Measurements from ENCODE around the gene HTT. TPM values are rescaled to one million over a fixed set of nuclear protein-coding genes. Genes with fewer than 3 reads are reported as not detected.

Gene HTT
- total and polyA plus RNA-seq, 5 donors from 2014 or later, result 4.8 to 101 (median 6.4) TPM

GRCh38 chr4:3192827-3193226, 118.3 kb downstream of the HTT start:
- peaks cover 50% of the 10 kb centered on the region for H3K4me1 ChIP-seq (ENCODE audit: control insufficient read depth, insufficient read depth, low read length, poor library complexity, severe bottlenecking)
- Mint-ChIP-seq H3K4me3 (no peak overlapping the region), H3K36me3 (peaks cover 30% of the 10 kb centered on the region), H3K9me3 (no peaks in the 10 kb centered on the region), H3K27me3 (no peaks in the 10 kb centered on the region), H3K27ac (no peak overlapping the region), H3K4me1 (peaks cover 19 to 62% (median 47%) of the 10 kb centered on the region in 4 donors)
- H3K27ac ChIP-seq (ENCODE audit: insufficient read depth, low read length, poor library complexity, severe bottlenecking), result no peak overlapping the region
- no peak for ATAC-seq (ENCODE audit: low read depth in 2 of 2)
- H3K9me3 ChIP-seq (ENCODE audit: control insufficient read depth in 2 of 2, low read length in 2 of 2), result no peaks in the 10 kb centered on the region
- H3K36me3 ChIP-seq (ENCODE audit: control insufficient read depth, insufficient read depth, low read length), result peaks cover 28% of the 10 kb centered on the region
- H3K4me3 ChIP-seq (ENCODE audit: low read depth, low read length), result no peak overlapping the region
- no peak for DNase-seq
- H3K27me3 ChIP-seq (ENCODE audit: control insufficient read depth, insufficient read depth, low read length), result no peaks in the 10 kb centered on the region

- H3K27ac ChIP-seq (ENCODE audit: insufficient read depth, low read length, poor library complexity, severe bottlenecking), result no peak overlapping the region
- no peaks in the 10 kb centered on the region for H3K9me3 Mint-ChIP-seq
- H3K4me1 Mint-ChIP-seq, result peaks cover 19 to 70% (median 47%) of the 10 kb centered on the region in 4 donors
- H3K4me3 ChIP-seq (ENCODE audit: low read depth, low read length), result peak overlapping the region; percentile 42
- ATAC-seq (ENCODE audit: low read depth in 2 of 2) (no peak), DNase-seq (peak in 2 of 3 donors; percentile 63 to 71)
- H3K36me3 ChIP-seq (ENCODE audit: control insufficient read depth, insufficient read depth, low read length), result peaks cover 20% of the 10 kb centered on the region
- H3K27me3 Mint-ChIP-seq, result no peaks in the 10 kb centered on the region
- peak overlapping the region; percentile 0 to 27 (median 4) for H3K4me3 Mint-ChIP-seq
- no peaks in the 10 kb centered on the region for H3K9me3 ChIP-seq (ENCODE audit: control insufficient read depth in 2 of 2, low read length in 2 of 2)
- peak overlapping the region; percentile 64 to 90 (median 77) for H3K27ac Mint-ChIP-seq
- H3K36me3 Mint-ChIP-seq, result peaks cover 24% of the 10 kb centered on the region
- peaks cover 52% of the 10 kb centered on the region for H3K4me1 ChIP-seq (ENCODE audit: control insufficient read depth, insufficient read depth, low read length, poor library complexity, severe bottlenecking)
- H3K27me3 ChIP-seq (ENCODE audit: control insufficient read depth, insufficient read depth, low read length), result no peaks in the 10 kb centered on the region
Measured at GRCh38 chr4:3193531-3194203, 119.2 kb downstream of the HTT start.

GRCh38 chr4:3196670-3197359, 122.3 kb downstream of the HTT start:
- Histone ChIP-seq H3K27ac (ENCODE audit: insufficient read depth, low read length, poor library complexity, severe bottlenecking) (peak overlapping the region; percentile 67), H3K36me3 (ENCODE audit: control insufficient read depth, insufficient read depth, low read length) (peaks cover 4% of the 10 kb centered on the region), H3K9me3 (ENCODE audit: control insufficient read depth in 2 of 2, low read length in 2 of 2) (no peaks in the 10 kb centered on the region), H3K4me3 (ENCODE audit: low read depth, low read length) (peak overlapping the region; percentile 65), H3K27me3 (ENCODE audit: control insufficient read depth, insufficient read depth, low read length) (no peaks in the 10 kb centered on the region), H3K4me1 (ENCODE audit: control insufficient read depth, insufficient read depth, low read length, poor library complexity, severe bottlenecking) (peaks cover 76% of the 10 kb centered on the region)
- ATAC-seq (ENCODE audit: low read depth in 2 of 2), result peak; percentile 73 to 83
- peaks cover 23% of the 10 kb centered on the region for H3K36me3 Mint-ChIP-seq
- peaks cover 22 to 89% (median 53%) of the 10 kb centered on the region in 4 donors for H3K4me1 Mint-ChIP-seq
- H3K4me3 Mint-ChIP-seq, result peak overlapping the region; percentile 7 to 76 (median 70)
- peak in 2 of 3 donors; percentile 49 to 80 for DNase-seq
- peak overlapping the region; percentile 90 to 99 (median 96) for H3K27ac Mint-ChIP-seq
- no peaks in the 10 kb centered on the region for H3K27me3 Mint-ChIP-seq
- H3K9me3 Mint-ChIP-seq, result no peaks in the 10 kb centered on the region

DNA sequence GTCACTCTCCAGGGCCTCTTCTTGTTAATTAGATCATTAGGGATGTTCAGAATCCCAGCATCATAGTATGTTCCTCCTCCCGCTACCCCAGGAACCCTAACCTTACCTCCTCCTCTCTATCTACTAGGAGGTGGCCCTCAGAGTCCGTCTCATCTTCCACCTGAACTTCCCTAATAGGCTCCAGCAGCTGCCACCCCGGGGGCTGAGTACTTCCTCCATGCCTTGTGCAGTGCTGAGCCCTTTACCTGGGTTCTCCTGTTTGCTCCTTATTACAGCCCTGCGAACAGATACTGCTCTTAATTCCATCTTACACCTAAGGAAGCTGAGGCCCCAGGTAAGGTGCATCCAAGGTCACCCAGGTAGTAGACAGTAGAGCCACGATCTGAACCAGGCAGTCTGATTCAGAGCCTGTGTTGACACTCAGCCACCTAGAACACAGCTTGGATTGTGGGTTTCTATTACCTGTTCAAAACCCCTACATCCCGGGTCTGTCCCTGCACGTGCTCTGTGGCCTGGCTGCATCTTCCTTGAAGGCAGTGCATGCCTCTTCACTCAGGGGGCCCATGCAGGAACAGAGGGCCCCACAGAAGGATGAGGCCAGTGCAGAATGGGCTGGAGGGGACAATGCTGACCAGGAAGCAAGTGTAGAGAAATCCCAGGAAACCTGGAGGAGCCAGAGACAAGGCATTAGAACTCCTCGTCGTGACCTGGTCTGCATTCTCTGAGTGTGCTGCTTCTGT, 123.1 kb downstream of the HTT start:
- peak overlapping the region; percentile 65 for H3K4me3 ChIP-seq (ENCODE audit: low read depth, low read length)
- peak overlapping the region; percentile 67 for H3K27ac ChIP-seq (ENCODE audit: insufficient read depth, low read length, poor library complexity, severe bottlenecking)
- peaks cover 27 to 90% (median 56%) of the 10 kb centered on the region in 4 donors for H3K4me1 Mint-ChIP-seq
- DNase-seq (peak in 1 of 3 donors; percentile 25), ATAC-seq (ENCODE audit: low read depth in 2 of 2) (no peak)
- peaks cover 79% of the 10 kb centered on the region for H3K4me1 ChIP-seq (ENCODE audit: control insufficient read depth, insufficient read depth, low read length, poor library complexity, severe bottlenecking)
- H3K36me3 Mint-ChIP-seq, result peaks cover 27% of the 10 kb centered on the region
- no peaks in the 10 kb centered on the region for H3K9me3 Mint-ChIP-seq
- peaks cover 4% of the 10 kb centered on the region for H3K36me3 ChIP-seq (ENCODE audit: control insufficient read depth, insufficient read depth, low read length)
- no peaks in the 10 kb centered on the region for H3K27me3 ChIP-seq (ENCODE audit: control insufficient read depth, insufficient read depth, low read length)
- no peaks in the 10 kb centered on the region for H3K9me3 ChIP-seq (ENCODE audit: control insufficient read depth in 2 of 2, low read length in 2 of 2)
- no peaks in the 10 kb centered on the region for H3K27me3 Mint-ChIP-seq
- H3K4me3 Mint-ChIP-seq, result peak overlapping the region; percentile 7 to 76 (median 70)
- H3K27ac Mint-ChIP-seq, result peak overlapping the region; percentile 90 to 99 (median 96)

- ATAC-seq (ENCODE audit: low read depth in 2 of 2), result no peak
- no peaks in the 10 kb centered on the region for H3K9me3 ChIP-seq (ENCODE audit: control insufficient read depth in 2 of 2, low read length in 2 of 2)
- H3K4me1 Mint-ChIP-seq, result peaks cover 32 to 92% (median 63%) of the 10 kb centered on the region in 4 donors
- H3K4me3 Mint-ChIP-seq, result peak overlapping the region in 1 of 4 donors; percentile 28
- H3K9me3 Mint-ChIP-seq, result no peaks in the 10 kb centered on the region
- peaks cover 86% of the 10 kb centered on the region for H3K4me1 ChIP-seq (ENCODE audit: control insufficient read depth, insufficient read depth, low read length, poor library complexity, severe bottlenecking)
- DNase-seq, result no peak
- no peak overlapping the region for H3K4me3 ChIP-seq (ENCODE audit: low read depth, low read length)
- no peaks in the 10 kb centered on the region for H3K27me3 Mint-ChIP-seq
- no peaks in the 10 kb centered on the region for H3K27me3 ChIP-seq (ENCODE audit: control insufficient read depth, insufficient read depth, low read length)
- H3K36me3 ChIP-seq (ENCODE audit: control insufficient read depth, insufficient read depth, low read length), result peaks cover 4% of the 10 kb centered on the region
- H3K27ac ChIP-seq (ENCODE audit: insufficient read depth, low read length, poor library complexity, severe bottlenecking), result no peak overlapping the region
- peak overlapping the region in 2 of 3 donors; percentile 69 to 90 for H3K27ac Mint-ChIP-seq
- H3K36me3 Mint-ChIP-seq, result peaks cover 24% of the 10 kb centered on the region
Measured at GRCh38 chr4:3198906-3199305, 124.4 kb downstream of the HTT start.

GRCh38 chr4:3199653-3200422, 125.4 kb downstream of the HTT start:
- ATAC-seq (ENCODE audit: low read depth in 2 of 2), result no peak
- Mint-ChIP-seq H3K27ac (peak overlapping the region in 2 of 3 donors; percentile 51 to 96), H3K4me3 (peak overlapping the region in 1 of 4 donors; percentile 13), H3K9me3 (no peaks in the 10 kb centered on the region), H3K4me1 (peaks cover 34 to 91% (median 60%) of the 10 kb centered on the region in 4 donors), H3K36me3 (peaks cover 23% of the 10 kb centered on the region), H3K27me3 (no peaks in the 10 kb centered on the region)
- Histone ChIP-seq H3K27ac (ENCODE audit: insufficient read depth, low read length, poor library complexity, severe bottlenecking) (no peak overlapping the region), H3K4me3 (ENCODE audit: low read depth, low read length) (no peak overlapping the region), H3K4me1 (ENCODE audit: control insufficient read depth, insufficient read depth, low read length, poor library complexity, severe bottlenecking) (peaks cover 82% of the 10 kb centered on the region), H3K27me3 (ENCODE audit: control insufficient read depth, insufficient read depth, low read length) (no peaks in the 10 kb centered on the region), H3K9me3 (ENCODE audit: control insufficient read depth in 2 of 2, low read length in 2 of 2) (no peaks in the 10 kb centered on the region), H3K36me3 (ENCODE audit: control insufficient read depth, insufficient read depth, low read length) (peaks cover 4% of the 10 kb centered on the region)
- DNase-seq, result no peak

Measured in CD4-positive, CD25-positive, alpha-beta regulatory T cell (primary cell).